HUES48 (cell line): ENCODE data around the gene ADAT3.

Experiments
- H3K27ac ChIP-seq: one replicate; pipeline ENCODE4 v1.7.0; 2013; ENCODE audit warnings: low read depth, low read length, inconsistent platforms
- H3K27me3 ChIP-seq: 2 replicates; pipeline ENCODE4 v1.6.1; 2013; ENCODE audit warnings: mild to moderate bottlenecking, low read length; ENCODE audit not compliant: control insufficient read depth, insufficient read depth
- H3K36me3 ChIP-seq: 2 replicates; pipeline ENCODE4 v1.6.1; 2013; ENCODE audit warnings: low read length; ENCODE audit not compliant: control insufficient read depth, insufficient read depth
- H3K4me1 ChIP-seq: 2 replicates; pipeline ENCODE4 v1.6.1; 2013; ENCODE audit warnings: mild to moderate bottlenecking, low read length; ENCODE audit not compliant: control insufficient read depth, insufficient read depth
- H3K4me3 ChIP-seq: 2 replicates; pipeline ENCODE4 v1.5.1; 2013; ENCODE audit warnings: mild to moderate bottlenecking, low read depth, low read length
- H3K9ac ChIP-seq: 2 replicates; pipeline ENCODE4 v1.6.1; 2013; ENCODE audit warnings: mild to moderate bottlenecking, low read depth, low read length, moderate library complexity
- H3K9me3 ChIP-seq: 2 replicates; pipeline ENCODE4 v1.6.1; 2013; ENCODE audit warnings: low read length; ENCODE audit not compliant: control insufficient read depth, insufficient read depth

Gene ADAT3

DNA sequence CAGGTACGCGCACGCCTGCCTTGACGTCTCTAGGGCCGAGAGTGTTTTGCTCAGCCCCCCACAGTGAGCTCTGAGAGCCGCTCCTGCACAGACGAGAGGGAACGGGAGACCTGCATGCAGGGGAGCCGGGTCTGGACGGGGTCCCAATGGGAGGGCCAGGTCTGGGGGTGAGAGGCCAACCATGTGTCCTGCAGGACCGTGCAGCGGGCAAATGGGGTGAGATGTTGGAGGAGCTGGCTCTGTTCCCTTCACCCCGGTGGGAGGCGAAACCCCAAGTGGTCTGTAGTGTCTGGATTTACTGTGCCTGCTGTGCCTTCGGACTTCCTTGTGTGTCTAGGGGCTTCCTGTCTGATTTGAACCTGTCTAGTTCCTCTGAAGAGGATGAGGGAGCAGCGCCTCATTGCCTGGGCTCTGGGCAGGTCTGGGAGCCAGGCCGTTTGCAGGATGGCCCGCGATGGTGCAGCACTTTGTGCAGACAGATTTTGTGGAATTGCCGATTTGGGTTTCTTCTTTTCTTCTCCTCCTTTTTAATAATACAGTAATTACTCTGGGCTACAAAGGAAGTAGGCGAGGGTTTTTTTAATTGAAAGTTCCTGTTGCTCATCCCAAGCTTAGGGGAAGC, 37.8 kb downstream of the ADAT3 start:
- Histone ChIP-seq H3K9me3 (no peaks in the 10 kb centered on the region), H3K36me3 (0 out of 2 replicates have a peak, but pooled peaks cover 3% of the 10 kb centered on the region), H3K4me3 (peak overlapping the region; percentile 99), H3K9ac (no peak overlapping the region), H3K4me1 (peaks cover 11% of the 10 kb centered on the region), H3K27ac (peak overlapping the region; percentile 94), H3K27me3 (no peaks in the 10 kb centered on the region)

DNA sequence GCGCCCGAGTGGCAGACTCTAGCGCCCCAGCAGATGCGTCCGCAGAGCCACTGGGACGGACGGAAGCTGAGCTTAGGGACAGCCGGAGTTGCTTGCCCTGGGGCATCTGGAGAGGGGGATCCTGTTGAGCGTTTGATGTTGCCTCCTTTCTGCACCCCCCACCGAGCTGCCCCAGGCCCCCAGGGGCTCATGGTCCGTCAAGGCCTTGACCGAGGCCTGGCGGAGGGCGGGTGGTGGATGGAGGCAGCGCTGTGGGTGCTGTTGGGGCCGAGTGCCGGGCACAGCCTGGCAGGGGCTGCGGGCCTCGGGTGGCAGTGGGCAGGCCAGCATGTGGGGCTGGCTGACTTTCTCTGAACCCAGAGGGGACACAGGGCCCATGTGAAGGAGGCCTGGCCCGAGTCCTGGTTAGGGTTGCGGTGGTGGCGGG, 38.5 kb downstream of the ADAT3 start:
- no peak overlapping the region for H3K4me3 ChIP-seq
- no peak overlapping the region for H3K27ac ChIP-seq

DNA sequence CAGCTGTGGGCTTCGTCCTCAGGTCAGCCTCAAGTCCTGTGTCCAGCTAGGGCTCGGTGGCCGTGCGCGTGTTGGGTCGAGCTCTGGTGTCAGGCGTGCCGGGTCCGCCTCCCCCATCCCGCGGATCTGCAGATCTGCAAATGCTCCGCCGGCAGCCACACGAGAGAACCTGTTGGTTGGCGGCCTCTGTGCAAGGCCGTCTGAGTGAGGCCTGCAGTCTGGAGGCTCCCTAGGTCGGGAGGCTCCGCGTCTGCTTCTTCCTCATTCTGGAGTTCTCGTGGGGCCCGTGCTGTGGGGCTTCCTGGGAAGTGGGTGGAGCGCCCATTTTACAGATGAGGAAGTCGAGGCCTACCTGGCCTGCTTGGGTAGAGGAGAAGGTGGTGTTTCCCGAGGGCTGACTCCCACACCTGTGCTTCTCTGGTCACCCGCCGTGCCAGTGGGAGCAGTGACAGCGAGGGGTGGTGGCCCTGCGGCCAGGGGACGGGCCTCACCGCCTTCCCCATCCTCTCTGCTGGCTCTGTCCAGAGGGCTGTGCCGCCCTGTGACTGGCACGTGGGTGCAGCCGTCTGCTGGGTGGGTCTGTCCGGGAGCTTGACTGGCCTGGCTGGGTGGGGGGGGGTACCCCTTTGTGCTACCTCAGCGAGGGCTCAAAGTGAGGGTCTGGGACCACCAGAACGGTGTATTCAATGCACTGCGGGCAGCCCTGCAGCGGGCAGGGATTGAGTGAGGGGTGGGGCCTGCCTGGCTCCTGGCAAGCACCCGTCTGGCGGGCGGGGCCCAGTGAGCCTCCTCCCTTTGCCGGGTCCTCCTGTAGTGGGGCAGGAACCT, 39.1 kb downstream of the ADAT3 start:
- H3K27ac ChIP-seq = no peak overlapping the region
- H3K27me3 ChIP-seq = no peaks in the 10 kb centered on the region
- no peak overlapping the region for H3K4me3 ChIP-seq
- H3K9me3 ChIP-seq = no peaks in the 10 kb centered on the region
- 0 out of 2 replicates have a peak, but pooled peaks cover 3% of the 10 kb centered on the region for H3K36me3 ChIP-seq
- no peak overlapping the region for H3K9ac ChIP-seq
- H3K4me1 ChIP-seq = peaks cover 11% of the 10 kb centered on the region

More for the DNA sequence above, 38.5 kb downstream of the ADAT3 start:
- H3K27me3 ChIP-seq = no peaks in the 10 kb centered on the region
- no peaks in the 10 kb centered on the region for H3K9me3 ChIP-seq
- peaks cover 11% of the 10 kb centered on the region for H3K4me1 ChIP-seq
- H3K9ac ChIP-seq = no peak overlapping the region
- H3K36me3 ChIP-seq = 0 out of 2 replicates have a peak, but pooled peaks cover 3% of the 10 kb centered on the region

DNA sequence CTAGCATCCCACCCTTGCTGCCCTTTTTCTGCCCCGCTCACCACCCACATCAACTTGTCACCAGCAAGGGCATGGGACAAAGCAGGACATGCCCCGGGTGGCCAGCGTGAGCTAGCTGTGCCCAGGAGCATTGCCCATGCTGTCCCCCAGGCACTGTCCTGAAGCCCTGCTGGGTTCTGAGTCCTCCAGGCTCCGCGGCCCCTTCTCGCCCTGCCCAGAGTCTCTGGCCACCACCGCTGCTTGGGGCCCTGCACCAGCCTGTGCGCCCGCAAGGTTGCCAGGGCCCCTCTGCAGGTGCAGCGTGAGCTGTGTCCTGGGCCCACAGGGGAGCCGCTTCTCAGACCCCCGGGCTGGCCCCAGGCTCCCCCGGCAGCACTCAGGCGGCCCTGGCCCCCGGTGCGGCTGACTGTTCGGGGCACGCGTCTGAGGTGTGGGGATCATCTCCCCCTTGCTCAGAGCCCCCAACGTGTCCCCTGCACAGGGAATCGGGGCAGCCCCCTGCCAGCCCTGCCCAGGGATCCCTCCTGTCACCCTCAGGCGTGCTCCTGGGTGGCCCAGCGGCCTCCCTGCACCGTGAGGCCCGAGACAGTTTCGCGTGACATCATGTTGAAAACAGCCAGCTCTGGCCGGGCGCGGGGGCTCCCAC, 39.8 kb downstream of the ADAT3 start:
- Histone ChIP-seq H3K27me3 (no peaks in the 10 kb centered on the region), H3K9ac (no peak overlapping the region), H3K4me1 (peaks cover 11% of the 10 kb centered on the region), H3K4me3 (no peak overlapping the region), H3K36me3 (0 out of 2 replicates have a peak, but pooled peaks cover 7% of the 10 kb centered on the region), H3K27ac (no peak overlapping the region), H3K9me3 (no peaks in the 10 kb centered on the region)

DNA sequence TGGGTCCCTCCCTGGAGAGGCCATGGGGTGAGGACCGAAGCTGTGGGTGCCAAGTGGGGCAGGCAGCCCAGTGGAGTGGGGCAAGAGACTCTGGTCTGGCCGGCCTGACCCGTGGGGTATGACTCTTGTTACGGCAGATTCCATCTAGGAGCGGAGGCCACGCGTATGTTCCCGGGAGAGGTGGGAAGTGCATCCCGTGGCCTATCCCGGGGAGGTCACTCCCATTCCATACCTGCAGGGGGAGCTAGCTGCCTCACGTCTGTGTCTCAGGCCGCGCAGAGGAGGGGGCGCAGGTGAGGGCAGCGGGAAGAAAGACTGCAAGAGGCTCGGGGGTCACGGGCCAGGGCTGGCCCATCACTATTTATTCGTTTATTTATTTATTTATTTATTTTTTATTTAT, 40.7 kb downstream of the ADAT3 start:
- Histone ChIP-seq H3K9ac (no peak overlapping the region), H3K4me1 (peaks cover 11% of the 10 kb centered on the region), H3K4me3 (no peak overlapping the region), H3K36me3 (0 out of 2 replicates have a peak, but pooled peaks cover 7% of the 10 kb centered on the region), H3K27me3 (no peaks in the 10 kb centered on the region), H3K27ac (no peak overlapping the region), H3K9me3 (no peaks in the 10 kb centered on the region)

DNA sequence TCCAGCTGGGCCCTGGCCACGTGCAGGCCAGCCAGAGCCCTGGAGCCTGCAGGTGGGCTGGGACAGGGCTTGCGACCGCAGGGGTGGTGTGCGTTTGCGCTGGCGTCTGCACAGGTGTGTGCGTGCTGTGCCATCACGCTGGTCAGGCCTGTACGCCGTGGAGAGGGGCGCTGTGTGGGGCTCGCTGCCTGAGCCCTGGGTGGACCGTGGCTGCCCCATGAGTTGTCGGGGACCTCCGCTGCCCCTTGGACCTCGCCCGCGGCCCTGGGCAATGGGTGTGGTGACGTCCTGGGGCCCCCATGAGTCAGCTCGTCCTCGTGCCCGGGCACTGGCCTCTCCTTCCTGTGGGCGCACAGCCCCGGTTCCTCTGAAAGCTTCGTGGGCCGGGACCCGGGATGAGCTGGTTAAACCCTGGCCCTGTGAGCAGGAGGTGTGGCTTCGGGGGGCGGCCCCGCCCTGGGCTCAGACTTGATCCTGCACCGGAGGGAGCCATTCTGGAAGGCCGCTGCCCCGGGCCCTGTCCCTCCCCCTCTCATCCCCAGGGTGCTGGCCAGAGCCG, 42.5 kb downstream of the ADAT3 start:
- H3K4me3 ChIP-seq = no peak overlapping the region
- H3K27ac ChIP-seq = no peak overlapping the region
- H3K36me3 ChIP-seq = peaks cover 10% of the 10 kb centered on the region; the same call in 1 of the 2 replicates
- H3K4me1 ChIP-seq = peaks cover 10% of the 10 kb centered on the region
- H3K27me3 ChIP-seq = no peaks in the 10 kb centered on the region
- H3K9me3 ChIP-seq = no peaks in the 10 kb centered on the region
- no peak overlapping the region for H3K9ac ChIP-seq

DNA sequence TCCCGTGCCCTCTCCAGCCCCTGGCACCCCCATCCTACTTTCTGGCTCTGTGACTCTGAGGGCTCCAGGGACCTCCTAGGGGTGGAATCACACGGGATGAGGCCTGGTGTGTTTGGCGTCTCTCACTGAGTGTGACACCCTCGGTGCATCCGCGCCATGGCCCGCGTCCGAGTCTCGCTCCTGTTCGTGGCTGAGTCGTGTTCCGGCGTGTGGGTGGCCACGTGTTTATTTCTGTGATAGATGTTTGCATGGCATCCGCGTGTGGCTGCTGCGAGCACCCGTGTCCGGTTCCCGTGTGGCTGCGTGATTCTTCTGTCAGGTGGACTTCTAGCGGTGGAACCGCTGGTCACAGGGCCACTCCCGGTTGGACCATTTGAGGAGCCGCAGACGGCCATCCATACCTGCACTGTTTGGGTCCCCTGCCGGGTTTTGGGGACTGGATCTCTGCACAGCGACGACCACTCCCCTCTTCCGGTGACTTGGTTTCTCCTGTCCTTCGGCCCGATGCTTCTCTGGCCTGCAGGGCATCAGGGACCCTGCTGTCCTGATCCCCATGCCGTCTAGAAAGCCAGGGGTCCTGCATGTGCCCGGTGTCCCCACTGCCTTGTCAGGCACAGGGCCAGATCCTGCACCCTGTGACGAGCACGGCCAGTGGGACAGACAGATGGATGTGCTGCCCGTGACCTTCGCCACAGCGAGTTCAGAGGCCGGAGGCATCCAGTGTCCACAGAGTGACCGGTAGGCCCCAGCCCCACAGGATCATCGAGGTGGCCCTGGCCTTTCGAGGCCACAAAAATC, 44.3 kb downstream of the ADAT3 start:
- Histone ChIP-seq H3K9me3 (no peaks in the 10 kb centered on the region), H3K9ac (no peak overlapping the region), H3K36me3 (peaks cover 21% of the 10 kb centered on the region; the same call in 1 of the 2 replicates), H3K27me3 (no peaks in the 10 kb centered on the region), H3K4me3 (no peak overlapping the region), H3K4me1 (no peaks in the 10 kb centered on the region; the same call in 1 of the 2 replicates), H3K27ac (no peak overlapping the region)

DNA sequence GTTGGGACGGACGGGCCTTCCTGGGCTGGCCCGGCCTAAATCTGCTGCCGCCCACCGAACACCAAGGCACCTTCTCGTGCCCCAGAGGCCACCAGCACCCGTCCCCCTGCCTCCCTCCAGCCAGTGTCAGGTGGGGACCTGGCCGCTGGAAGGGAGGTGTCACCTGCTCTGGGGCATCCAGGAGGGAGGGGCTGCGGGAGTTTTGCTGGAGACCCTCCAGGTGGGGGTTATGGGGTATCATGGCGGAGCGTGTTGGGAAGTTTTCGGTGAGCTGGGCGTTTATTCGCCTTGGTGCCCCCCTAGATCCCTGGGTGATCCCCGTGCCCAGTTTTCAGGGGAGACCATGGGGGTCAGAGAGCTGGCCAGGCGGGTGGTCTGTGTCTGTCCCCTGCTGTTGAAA, 45.4 kb downstream of the ADAT3 start:
- Histone ChIP-seq H3K27me3 (no peaks in the 10 kb centered on the region), H3K27ac (no peak overlapping the region), H3K9me3 (no peaks in the 10 kb centered on the region), H3K4me1 (no peaks in the 10 kb centered on the region; the same call in 1 of the 2 replicates), H3K36me3 (peaks cover 21% of the 10 kb centered on the region; the same call in 1 of the 2 replicates), H3K9ac (no peak overlapping the region), H3K4me3 (no peak overlapping the region)

DNA sequence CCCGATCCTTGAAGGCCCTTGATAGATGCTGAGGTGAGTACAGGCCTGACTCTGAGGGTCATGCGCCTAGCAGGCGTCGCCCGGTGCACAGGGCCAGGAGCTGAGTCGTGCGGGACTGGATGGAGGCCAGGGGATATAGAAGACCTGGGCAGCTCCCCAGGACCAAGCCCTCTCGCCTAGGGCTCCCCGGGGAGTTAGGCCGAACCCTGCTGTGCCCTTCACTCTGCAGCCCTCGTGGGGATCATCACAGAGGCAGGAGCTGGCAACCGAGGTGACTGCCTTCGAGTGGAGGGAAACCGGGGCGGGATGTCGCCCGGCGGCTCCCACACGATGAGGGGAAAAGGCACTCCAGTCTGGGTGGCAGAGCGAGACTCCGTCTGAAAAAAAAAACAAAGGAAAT, 47.4 kb downstream of the ADAT3 start:
- Histone ChIP-seq H3K9me3 (no peaks in the 10 kb centered on the region), H3K27me3 (no peaks in the 10 kb centered on the region), H3K27ac (no peak overlapping the region), H3K4me3 (no peak overlapping the region), H3K4me1 (no peaks in the 10 kb centered on the region; the same call in 1 of the 2 replicates), H3K9ac (no peak overlapping the region), H3K36me3 (peaks cover 19% of the 10 kb centered on the region; the same call in 1 of the 2 replicates)

DNA sequence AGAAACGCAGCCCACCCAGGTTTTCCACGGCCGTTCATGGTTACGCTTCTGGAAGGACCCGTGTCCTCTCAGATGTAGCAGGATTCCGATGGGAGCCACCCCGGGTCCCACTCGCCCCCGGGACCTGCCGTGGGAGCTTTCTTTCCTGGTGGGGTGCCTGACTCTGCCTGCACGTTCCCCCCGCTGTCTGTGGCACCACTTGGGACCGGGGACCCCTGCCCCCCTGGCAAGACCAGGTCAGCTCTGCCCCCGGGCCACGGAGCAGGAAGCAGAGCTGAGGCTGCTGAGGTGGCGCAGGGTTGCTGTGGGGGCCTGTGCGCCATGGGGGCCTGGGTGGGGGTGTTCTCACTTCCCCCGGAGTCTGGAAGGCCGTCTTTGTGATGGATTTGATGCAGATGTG, 47.8 kb downstream of the ADAT3 start:
- Histone ChIP-seq H3K27me3 (no peaks in the 10 kb centered on the region), H3K9me3 (no peaks in the 10 kb centered on the region), H3K27ac (no peak overlapping the region), H3K36me3 (peaks cover 19% of the 10 kb centered on the region; the same call in 1 of the 2 replicates), H3K4me1 (no peaks in the 10 kb centered on the region; the same call in 1 of the 2 replicates), H3K9ac (no peak overlapping the region), H3K4me3 (no peak overlapping the region)
